ACC112 (cell line): ENCODE data around the gene MSH3.

Source experiments
- H2AFZ ChIP-seq: fragments of 200-600 bp; sonication (generic); one replicate; pipeline ENCODE4 v1.6.0; 2017; ENCODE audit warnings: antibody characterized with exemption, low read length; ENCODE audit not compliant: unreplicated experiment
- H3K27ac ChIP-seq: fragments of 200-600 bp; sonication (generic); 2 replicates; pipeline ENCODE4 v1.5.1; 2014; ENCODE audit warnings: low read depth, mild to moderate bottlenecking, antibody characterized with exemption, low read length, moderate library complexity
- H3K27me3 ChIP-seq: fragments of 200-600 bp; sonication (generic); 2 replicates; pipeline ENCODE4 v1.6.1; 2014; ENCODE audit warnings: mild to moderate bottlenecking, antibody characterized with exemption, low read length, moderate library complexity, mixed read lengths; ENCODE audit not compliant: insufficient read depth
- H3K36me3 ChIP-seq: fragments of 200-600 bp; sonication (generic); 2 replicates; pipeline ENCODE4 v1.6.1; 2016; ENCODE audit warnings: mild to moderate bottlenecking, antibody characterized with exemption, low read length, moderate library complexity, mixed read lengths; ENCODE audit not compliant: insufficient read depth
- H3K4me1 ChIP-seq: fragments of 200-600 bp; sonication (generic); one replicate; pipeline ENCODE4 v1.6.1; 2016; ENCODE audit warnings: low read length, mixed read lengths; ENCODE audit not compliant: insufficient read depth, unreplicated experiment, control insufficient read depth
- H3K4me3 ChIP-seq: fragments of 200-600 bp; sonication (generic); 2 replicates; pipeline ENCODE4 v1.5.1; 2014; ENCODE audit warnings: mild to moderate bottlenecking, low read depth, low read length
- H3K79me2 ChIP-seq: fragments of 200-600 bp; sonication (generic); one replicate; pipeline ENCODE4 v1.6.0; 2016; ENCODE audit warnings: low read length; ENCODE audit not compliant: control insufficient read depth, unreplicated experiment, insufficient read depth

MSH3 gene

DNA sequence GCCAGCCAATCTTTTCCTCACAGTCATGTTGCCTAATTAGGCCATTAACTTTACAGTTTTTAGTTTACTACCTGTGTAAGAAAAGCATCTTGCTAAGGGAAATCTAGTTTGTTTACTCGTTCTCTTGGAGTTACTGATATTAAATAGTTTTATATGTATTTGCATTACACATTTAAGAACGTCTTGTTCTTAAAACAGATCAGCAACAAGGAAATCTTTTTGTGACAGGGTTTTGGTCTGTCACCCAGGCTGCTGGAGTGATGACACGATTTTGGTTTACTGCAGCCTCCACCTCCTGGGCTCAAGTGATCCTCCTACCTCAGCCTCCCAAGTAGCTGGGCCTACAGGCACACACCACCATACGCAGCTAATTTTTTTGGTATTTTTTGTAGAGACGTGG, 29.2 kb upstream of the MSH3 start:
- no peaks in the 10 kb centered on the region for H3K4me1 ChIP-seq
- 0 out of 2 replicates have a peak, but pooled peaks cover 5% of the 10 kb centered on the region for H3K36me3 ChIP-seq
- H3K79me2 ChIP-seq: no peaks in the 10 kb centered on the region
- H3K27me3 ChIP-seq: no peaks in the 10 kb centered on the region
- H3K4me3 ChIP-seq: no peak overlapping the region
- no peak overlapping the region for H2AFZ ChIP-seq
- no peak overlapping the region for H3K27ac ChIP-seq

DNA sequence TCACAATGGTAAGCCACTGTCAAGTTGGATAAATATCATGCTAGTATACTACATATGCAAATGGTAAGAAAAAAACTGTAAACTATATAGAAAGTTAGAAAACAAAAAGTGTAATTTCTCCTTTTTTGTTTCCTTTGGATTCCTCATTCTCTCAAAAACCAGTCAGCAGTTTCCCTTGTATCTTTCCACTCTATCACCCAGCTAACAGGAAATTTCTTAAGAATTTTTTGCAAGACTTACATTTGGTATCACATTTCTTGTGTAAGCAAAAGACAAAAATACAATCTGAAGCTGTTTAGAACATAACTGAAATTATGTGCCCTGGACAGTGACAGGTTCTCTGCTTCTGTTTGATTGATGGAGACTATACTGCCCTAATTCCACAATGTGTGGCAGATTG, 25.2 kb upstream of the MSH3 start:
- Histone ChIP-seq H3K36me3 (peaks cover 13% of the 10 kb centered on the region), H3K27ac (no peak overlapping the region), H2AFZ (no peak overlapping the region)

DNA sequence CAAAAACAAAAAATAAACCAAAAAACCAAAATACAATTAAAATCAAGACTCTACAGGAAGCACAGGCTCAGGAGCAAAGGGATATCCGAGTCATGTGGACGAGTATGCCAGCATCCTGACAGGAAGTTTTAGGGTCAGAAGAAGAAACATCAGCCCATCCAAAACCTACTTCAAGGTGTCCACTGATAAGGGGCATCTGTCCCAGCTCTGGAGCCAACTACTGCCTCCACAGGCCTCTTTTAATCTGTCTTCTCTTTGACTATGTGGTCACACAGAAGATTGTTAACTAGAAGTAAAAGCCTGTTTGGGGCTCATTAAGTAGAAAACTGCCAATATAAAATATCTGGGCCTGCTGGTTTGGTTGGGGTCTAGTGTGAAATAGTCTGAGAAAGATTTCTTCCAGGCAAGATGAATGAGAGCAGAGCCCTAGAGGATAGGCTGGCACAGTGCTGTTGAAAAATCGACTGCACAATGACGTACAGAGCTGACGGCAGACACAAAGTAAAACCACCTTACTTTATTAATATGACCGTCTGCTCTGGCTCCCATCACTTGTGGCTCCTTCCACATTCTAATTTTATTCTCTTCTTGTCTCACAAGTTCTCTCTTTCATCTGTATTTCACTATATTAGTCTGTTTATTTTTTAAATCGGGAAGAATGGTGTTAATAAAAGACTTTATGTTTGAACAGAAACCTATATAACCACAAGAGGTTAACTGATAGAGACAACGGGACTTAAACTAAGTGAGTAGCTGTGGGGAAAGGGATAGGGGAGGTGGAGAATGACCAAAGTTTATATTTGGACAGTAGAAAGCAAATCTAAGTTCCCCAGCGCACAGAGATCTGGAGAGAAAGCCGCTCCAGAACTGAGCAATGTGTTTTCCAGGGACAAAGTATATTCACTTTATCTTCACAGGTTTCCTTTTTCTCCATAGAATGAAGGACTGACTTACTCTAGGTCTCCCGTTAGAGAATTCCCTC, 22.9 kb upstream of the MSH3 start:
- Histone ChIP-seq H2AFZ (no peak overlapping the region), H3K27ac (no peak overlapping the region), H3K36me3 (peaks cover 18% of the 10 kb centered on the region), H3K4me3 (no peak overlapping the region), H3K4me1 (no peaks in the 10 kb centered on the region), H3K27me3 (no peaks in the 10 kb centered on the region), H3K79me2 (no peaks in the 10 kb centered on the region)

More for the DNA sequence above, 25.2 kb upstream of the MSH3 start:
- Histone ChIP-seq H3K4me1 (no peaks in the 10 kb centered on the region), H3K79me2 (no peaks in the 10 kb centered on the region), H3K27me3 (no peaks in the 10 kb centered on the region), H3K4me3 (no peak overlapping the region)

GRCh38 chr5:80632700-80633099, 21.8 kb upstream of the MSH3 start:
- Histone ChIP-seq H3K27me3 (no peaks in the 10 kb centered on the region), H3K79me2 (no peaks in the 10 kb centered on the region), H3K4me3 (no peak overlapping the region), H3K4me1 (no peaks in the 10 kb centered on the region), H2AFZ (no peak overlapping the region), H3K27ac (no peak overlapping the region), H3K36me3 (peaks cover 18% of the 10 kb centered on the region)

DNA sequence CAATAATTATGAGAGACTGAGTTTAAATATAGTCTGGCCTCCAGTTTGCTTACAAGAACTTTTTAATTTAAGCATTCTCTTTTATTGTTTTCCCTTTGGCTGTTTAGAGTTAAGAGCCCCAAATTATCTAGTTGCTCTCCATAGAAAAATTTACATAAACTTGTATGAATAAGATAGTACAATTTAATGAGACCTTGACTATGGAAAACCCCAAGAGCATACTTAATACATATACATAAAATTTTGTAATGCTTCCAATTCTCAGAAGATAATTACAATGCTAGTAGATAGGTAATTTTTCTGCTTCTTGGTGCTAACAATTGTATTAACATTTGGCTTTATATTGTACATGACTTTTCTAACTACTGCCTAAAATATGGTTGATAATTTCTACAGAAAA, 20.3 kb upstream of the MSH3 start:
- peaks cover 18% of the 10 kb centered on the region for H3K36me3 ChIP-seq
- no peaks in the 10 kb centered on the region for H3K4me1 ChIP-seq
- H3K79me2 ChIP-seq: no peaks in the 10 kb centered on the region
- H2AFZ ChIP-seq: no peak overlapping the region
- H3K4me3 ChIP-seq: no peak overlapping the region
- H3K27ac ChIP-seq: no peak overlapping the region
- no peaks in the 10 kb centered on the region for H3K27me3 ChIP-seq

DNA sequence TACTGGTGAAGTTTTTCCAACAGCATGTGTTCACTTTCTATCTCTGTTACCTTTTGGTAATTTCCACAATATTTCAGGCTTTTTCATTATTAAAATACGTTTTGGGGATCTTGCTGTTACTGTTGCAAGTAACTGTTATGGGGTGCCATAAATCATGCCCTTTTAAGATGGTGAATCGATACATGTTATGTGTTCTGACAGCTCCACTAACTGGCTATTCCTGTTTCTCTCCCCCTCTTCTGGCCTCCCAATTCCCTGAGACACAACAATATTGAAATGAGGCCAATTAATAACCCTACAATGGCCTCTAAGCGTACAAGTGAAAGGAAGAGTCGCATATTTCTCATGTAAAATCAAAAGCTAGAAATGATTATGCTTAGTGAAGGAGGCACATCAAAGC, 13.1 kb upstream of the MSH3 start:
- Histone ChIP-seq H3K27ac (no peak overlapping the region), H3K4me3 (no peak overlapping the region), H3K27me3 (no peaks in the 10 kb centered on the region), H3K79me2 (no peaks in the 10 kb centered on the region), H2AFZ (no peak overlapping the region), H3K4me1 (no peaks in the 10 kb centered on the region), H3K36me3 (peaks cover 17% of the 10 kb centered on the region)

GRCh38 chr5:80644900-80645299, 9.6 kb upstream of the MSH3 start:
- no peaks in the 10 kb centered on the region for H3K4me1 ChIP-seq
- no peaks in the 10 kb centered on the region for H3K27me3 ChIP-seq
- no peak overlapping the region for H2AFZ ChIP-seq
- H3K4me3 ChIP-seq: no peak overlapping the region
- no peaks in the 10 kb centered on the region for H3K79me2 ChIP-seq
- H3K36me3 ChIP-seq: peaks cover 45% of the 10 kb centered on the region
- no peak overlapping the region for H3K27ac ChIP-seq

DNA sequence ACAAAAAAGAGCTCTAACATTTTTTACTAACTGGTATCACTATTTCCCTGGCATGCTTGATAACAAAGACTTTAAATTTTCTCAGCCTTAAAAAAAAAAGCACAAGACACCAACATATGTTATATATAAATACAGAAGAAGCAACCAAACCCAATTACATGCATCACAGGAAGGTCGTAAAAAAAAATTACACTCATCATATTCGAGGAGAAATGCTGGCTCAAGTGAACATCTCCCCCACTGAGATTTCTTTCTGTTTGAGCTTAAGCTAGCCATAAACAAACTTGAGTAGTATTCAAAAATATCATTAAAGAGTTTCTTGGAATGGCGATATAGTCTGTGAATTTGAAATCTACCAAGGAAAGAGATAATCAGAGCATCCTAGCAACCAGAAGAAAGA, 7.5 kb upstream of the MSH3 start:
- no peaks in the 10 kb centered on the region for H3K79me2 ChIP-seq
- H3K36me3 ChIP-seq: peaks cover 41% of the 10 kb centered on the region
- no peak overlapping the region for H3K27ac ChIP-seq
- no peaks in the 10 kb centered on the region for H3K4me1 ChIP-seq
- no peaks in the 10 kb centered on the region for H3K27me3 ChIP-seq
- no peak overlapping the region for H3K4me3 ChIP-seq
- no peak overlapping the region for H2AFZ ChIP-seq

GRCh38 chr5:80653502-80653901, 950 bp upstream of the MSH3 start:
- H2AFZ ChIP-seq: no peak overlapping the region
- H3K36me3 ChIP-seq: peaks cover 11% of the 10 kb centered on the region; the same call in 1 of the 2 replicates
- no peaks in the 10 kb centered on the region for H3K27me3 ChIP-seq
- no peak overlapping the region for H3K27ac ChIP-seq
- H3K4me3 ChIP-seq: peak overlapping the region; percentile 88
- peaks cover 23% of the 10 kb centered on the region for H3K4me1 ChIP-seq
- peaks cover 27% of the 10 kb centered on the region for H3K79me2 ChIP-seq

DNA sequence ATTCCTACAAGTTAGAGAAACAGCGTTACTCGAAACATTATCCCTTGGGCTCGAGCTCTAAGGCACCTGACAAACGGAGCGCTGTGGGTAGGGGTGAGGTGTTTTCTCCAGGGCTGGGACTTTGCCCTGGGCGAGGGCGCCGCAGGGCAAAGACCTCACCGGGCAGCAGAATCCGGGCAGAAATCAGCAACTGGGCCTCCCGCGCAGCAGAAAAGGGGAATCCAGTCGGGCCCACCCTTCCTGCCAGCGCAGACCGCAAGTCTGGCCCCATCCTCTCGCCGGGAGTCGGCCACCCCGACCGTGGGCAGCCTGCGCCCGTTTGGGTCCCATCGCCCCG, 430 bp upstream of the MSH3 start:
- peak overlapping the region; percentile 88 for H3K4me3 ChIP-seq
- peaks cover 23% of the 10 kb centered on the region for H3K4me1 ChIP-seq
- no peak overlapping the region for H2AFZ ChIP-seq
- H3K36me3 ChIP-seq: peaks cover 6% of the 10 kb centered on the region; the same call in 1 of the 2 replicates
- H3K79me2 ChIP-seq: peaks cover 27% of the 10 kb centered on the region
- H3K27ac ChIP-seq: peak overlapping the region; percentile 37; the same call in 1 of the 2 replicates
- H3K27me3 ChIP-seq: no peaks in the 10 kb centered on the region

DNA sequence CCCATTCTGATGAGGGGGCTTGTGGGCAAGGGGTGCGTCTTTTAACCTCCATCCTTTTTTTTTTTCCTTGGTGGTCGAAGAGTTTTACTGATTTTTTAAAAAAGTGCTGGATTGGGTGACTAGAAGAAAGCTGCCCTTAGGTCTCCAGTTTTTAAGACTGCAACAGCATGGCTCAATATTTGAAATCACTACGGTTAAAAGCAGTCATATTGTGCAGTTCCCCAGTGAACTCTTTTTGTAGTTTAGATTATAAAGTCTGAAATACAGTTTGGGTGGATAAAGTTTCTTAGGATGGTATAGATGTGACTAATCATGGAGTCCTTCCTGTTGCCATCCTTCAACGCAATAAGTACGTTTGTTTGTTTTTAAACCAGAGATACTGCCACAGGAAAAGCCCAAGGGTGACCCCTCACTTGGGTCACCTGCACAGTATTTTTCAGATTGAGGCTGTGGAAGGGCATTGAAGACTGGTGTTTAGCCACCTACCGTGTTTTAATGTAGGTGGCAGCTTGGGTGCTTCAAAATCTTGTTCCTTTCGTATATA, 851 bp downstream of the MSH3 start:
- H3K79me2 ChIP-seq: peaks cover 27% of the 10 kb centered on the region
- no peaks in the 10 kb centered on the region for H3K27me3 ChIP-seq
- H3K4me3 ChIP-seq: peak overlapping the region; percentile 88
- H3K27ac ChIP-seq: peak overlapping the region; percentile 86
- peak overlapping the region; percentile 85 for H2AFZ ChIP-seq
- H3K4me1 ChIP-seq: peaks cover 28% of the 10 kb centered on the region
- peaks cover 5% of the 10 kb centered on the region; the same call in 1 of the 2 replicates for H3K36me3 ChIP-seq
